NCI-H748 treated with DMSO at 0.1 percent for 48 hours (cell line): ENCODE results near the gene CCNJL.
A peak's percentile ranks its signal among the peaks of the same experiment; 100 is the strongest.
"Not testable (repeated sequence)": the region's sequence is repeated elsewhere in the genome, so short reads cannot be mapped to it uniquely, and the experiment has no call there.

Experiments used
- DNase-seq: peaks from one replicate; lab custom pipeline; 2025; lab: John Stamatoyannopoulos, UW

The CCNJL gene, protein sequence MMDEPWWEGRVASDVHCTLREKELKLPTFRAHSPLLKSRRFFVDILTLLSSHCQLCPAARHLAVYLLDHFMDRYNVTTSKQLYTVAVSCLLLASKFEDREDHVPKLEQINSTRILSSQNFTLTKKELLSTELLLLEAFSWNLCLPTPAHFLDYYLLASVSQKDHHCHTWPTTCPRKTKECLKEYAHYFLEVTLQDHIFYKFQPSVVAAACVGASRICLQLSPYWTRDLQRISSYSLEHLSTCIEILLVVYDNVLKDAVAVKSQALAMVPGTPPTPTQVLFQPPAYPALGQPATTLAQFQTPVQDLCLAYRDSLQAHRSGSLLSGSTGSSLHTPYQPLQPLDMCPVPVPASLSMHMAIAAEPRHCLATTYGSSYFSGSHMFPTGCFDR

DNA sequence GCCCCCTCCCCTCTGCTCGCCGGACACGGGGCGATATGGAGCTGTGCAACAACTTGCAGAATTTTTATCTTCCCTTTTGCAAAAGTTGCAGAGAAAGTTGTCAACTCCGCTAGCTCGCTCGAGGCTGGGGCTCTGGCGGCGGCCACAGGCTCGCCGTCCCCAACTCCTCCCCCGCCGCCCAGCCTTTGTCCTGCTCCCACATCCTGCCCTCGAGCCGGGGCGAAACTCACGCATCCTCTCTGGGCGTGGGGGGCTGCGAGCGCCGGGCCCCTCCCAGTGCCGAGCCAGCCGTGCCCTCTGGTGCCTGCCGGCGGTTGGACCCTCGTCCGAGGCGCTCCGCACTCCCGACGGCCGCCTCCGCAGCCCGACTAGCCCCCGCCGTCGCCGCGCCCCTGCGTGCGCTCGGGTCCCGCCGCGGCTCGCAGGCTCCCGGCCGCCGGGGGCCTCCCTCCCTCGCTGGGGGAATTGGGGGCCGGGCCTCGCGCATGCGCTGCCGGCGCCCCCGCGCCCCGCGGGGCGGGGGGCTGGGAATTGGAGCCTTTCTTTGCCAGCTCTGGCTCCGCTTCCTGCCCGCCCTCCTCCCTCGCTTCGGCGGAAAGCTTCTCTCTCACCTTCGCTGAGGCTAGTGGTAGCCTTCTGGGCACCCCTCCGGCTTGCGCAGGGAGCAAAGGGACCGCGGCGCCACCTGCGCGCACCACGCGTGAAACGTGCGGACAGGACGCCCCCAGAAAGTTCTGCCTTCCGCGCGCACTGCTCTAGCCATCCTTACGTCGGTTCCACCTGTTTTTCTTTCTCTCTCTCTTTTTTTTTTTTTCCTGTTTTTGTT lies at the start of gene CCNJL:
Gene CCNJL (minus strand): TSS at position 431 of the 826 bp plus-strand sequence. CDS start 641 bp downstream, outside the sequence.
- DNase-seq, result peak; percentile 56

DNA sequence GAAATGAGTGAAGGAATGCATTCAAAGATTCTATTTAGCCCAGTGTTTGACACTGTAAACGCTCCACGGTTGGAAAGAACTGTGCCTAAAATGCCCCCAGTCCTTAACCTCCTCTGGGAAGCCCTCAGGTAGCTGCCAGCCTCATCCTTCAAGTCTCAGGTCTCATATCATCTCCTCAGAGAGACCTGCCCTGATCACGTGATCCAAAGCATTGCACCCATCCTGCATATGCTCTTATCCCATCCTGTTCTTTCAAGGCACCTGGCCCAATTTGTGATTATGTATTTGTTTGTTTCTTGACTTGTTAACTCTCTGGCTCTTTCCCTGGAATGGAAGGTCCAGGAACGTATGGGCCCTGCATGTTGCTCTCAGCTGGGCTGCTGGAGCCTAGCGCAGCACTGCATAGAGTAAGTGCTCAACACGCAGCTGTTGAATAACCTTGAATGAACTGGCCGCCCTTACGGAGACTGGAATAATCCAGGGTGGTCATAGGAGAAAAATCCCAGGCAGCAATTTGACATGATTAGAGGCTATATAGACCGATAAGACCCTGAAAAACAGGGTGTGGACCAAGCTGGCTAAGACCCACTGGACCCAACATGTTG lies 49.4 kb upstream of the CCNJL start:
- DNase-seq, result no peak

- no peak for DNase-seq
Measured at GRCh38 chr5:160360310-160360709, 47.9 kb upstream of the CCNJL start.

DNA sequence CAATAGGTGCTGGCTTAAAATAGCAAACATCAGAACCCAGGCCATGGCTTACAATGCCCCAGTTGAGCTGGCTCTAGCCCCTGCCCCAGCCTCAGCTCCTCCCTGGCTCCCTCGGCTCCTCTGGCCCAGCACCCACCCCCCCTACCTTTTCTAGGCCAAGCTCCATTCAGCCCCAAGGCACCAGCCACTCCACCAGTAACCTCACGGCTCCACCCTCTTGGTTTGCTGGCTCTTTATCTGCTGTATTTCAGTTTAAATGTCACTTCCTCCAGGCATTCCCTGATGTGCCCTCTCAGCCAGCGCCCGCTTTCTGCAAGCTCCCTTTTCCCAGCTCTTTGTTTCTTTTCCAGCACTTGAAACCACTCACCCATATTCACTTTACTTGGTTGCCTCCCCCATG lies 47.5 kb upstream of the CCNJL start:
- no peak for DNase-seq

- DNase-seq, result no peak
Measured at GRCh38 chr5:160359242-160359641, 46.9 kb upstream of the CCNJL start.

GRCh38 chr5:160357861-160358411 lies 45.6 kb upstream of the CCNJL start:
- DNase-seq, result no peak

- DNase-seq, result no peak
Measured at GRCh38 chr5:160357394-160357793, 45.0 kb upstream of the CCNJL start.

GRCh38 chr5:160356550-160357347 lies 44.4 kb upstream of the CCNJL start:
- no peak for DNase-seq

DNA sequence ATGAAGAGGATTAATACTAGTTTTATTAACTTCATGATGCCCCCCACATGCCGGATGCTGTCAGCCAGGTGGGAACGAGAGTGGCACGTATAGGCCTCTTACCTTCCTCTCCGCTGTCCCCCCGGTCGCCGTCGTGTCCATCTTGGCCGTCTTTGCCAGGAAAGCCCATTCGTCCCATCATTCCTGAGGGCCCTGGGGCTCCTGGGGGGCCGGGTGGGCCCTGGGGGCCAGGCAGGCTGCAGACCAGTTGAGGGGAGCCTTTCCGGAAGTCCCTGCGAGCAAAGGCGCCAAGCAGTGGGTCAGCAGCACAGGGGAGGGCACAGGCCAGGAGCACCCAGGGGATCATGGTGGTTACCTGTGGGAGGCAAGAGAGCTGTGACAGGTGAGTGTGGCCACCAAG lies 42.3 kb upstream of the CCNJL start:
- DNase-seq, result no peak

DNA sequence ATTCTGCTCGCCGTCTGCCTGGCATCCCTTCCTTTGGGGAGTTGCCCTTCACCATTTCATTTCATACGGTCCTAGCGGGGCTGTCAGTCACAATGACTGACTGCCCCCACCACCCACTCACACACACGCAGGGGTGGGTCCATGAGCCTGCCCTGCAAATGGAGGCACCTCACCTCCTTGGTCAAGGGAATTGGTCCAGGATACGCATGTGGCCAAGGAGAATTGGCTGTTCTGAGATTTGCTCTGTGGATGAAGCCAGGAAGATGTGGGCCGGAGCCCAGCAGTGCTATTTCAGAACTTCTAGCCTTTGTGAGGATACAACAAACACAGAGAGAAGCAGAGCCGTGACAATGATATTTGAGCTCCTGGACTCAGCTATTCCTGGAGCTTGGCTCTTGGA lies 41.0 kb upstream of the CCNJL start:
- DNase-seq, result no peak

DNA sequence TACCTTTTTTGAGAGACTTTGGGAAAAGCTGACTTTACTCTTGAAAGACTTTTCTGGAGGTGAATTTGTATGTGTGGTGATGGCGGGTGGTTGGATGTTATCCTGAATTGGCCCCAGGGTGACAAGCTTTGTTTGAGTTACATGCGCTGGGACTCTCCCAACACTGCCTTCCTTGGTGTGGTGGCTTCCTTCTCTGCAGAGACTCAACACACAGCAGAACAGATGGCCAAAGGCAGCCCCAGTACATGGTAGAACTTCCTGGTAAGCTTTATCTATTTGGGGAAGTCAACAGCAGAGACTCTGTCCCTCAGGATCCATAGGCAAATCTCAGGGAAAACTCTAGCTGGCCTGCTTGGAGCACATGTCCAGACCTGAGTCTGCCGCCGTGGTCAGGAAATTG lies 39.9 kb upstream of the CCNJL start:
- DNase-seq, result no peak

DNA sequence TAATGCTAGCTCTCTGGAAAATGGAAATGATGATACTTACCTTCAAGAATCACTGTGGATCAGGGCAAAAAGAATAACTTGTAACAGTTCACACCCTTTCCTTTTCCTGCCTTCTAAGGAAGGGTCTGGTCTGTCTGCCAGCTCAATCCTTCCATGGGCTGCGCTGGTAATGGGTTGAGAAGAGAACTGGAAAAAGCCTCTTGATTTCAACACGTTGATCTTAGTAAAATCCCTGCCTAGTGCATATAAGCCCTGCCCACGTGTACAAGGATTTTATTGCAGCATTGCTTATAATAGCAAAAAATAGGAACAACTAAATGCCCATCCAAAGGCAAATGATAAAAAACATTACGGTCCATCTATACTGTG lies 37.6 kb upstream of the CCNJL start:
- no peak for DNase-seq

DNA sequence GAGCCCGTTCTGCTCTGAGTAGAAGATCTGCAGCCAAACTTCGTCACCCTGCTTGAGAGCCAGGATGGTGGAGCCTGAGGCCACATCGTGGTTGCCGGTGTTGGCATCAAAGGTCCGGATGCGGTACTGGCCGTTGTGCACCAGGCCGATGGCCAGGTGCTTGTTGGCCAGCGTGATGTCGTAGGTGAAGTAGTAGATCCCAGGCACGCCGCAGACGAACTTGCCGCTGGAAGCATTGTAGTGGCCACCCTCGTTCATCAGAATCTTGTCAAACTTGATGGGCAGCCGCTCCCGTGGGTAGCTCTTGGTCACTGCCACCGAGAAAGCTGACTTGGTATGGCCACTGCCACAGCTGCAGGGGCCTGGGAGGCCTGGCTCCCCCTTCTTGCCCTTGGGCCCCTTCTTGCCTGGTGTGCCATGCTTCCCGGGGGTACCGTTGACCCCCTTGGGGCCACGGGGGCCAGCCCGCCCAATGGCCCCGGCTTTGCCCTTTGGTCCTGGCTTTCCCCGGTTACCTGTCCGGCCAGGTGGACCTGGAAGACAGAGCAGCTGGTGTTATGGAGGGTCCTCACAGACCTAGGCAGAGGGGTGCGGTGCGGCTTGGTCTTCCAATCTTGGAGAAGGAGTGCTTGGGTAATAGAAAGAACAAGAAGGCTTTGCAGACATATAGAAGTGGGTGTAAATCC lies 37.0 kb upstream of the CCNJL start:
- DNase-seq, result no peak

DNA sequence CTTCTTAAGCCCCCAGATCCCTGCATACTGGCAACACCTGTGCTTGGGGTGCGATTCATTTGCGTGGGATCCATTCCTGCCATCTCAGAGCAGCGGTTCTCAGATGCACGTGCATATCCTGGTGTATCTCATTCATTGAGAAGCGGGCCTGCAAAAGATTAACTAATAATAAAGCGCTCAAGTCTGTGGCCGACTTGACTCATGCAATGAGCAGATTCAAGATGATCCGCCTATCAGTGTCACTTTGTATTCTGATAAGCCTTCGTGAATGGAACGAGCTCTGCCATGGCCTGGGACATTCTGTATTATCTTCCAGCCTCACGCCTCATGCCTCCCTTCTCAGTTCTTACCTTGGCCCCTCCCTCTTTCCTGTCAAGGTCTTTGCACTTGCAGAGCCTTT lies 35.7 kb upstream of the CCNJL start:
- no peak for DNase-seq

GRCh38 chr5:160347448-160347847 lies 35.1 kb upstream of the CCNJL start:
- DNase-seq, result no peak

DNA sequence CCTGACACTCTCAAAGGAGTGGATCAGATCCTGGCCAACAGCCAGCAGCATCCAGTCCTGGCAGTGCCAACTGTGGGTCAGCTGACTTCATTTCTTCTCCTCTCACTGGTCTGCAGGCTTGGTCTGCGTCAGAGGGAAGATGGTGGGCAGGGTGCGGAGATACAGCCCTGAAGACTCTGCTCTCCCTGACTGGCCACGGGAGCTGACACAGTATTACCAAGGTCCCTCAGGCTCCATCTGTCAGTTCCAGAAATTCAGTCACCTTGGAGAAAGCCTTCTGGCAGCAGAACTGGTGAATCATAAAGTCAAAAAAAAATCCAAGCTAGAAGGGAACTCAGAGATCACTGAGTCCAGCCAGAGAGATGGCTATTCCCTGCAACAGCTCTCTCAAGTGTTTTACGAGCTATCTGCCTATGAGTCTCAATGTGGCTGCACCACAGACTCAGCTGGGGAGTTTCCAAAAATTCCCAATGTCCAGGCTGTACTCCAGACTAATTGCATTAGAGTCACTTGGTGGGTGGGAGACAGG lies 30.1 kb upstream of the CCNJL start:
- no peak for DNase-seq

- no peak for DNase-seq
Measured at GRCh38 chr5:160341309-160341870, 29.0 kb upstream of the CCNJL start.

- DNase-seq, result not testable (repeated sequence)
Measured at GRCh38 chr5:160340513-160340912, 28.1 kb upstream of the CCNJL start.

DNA sequence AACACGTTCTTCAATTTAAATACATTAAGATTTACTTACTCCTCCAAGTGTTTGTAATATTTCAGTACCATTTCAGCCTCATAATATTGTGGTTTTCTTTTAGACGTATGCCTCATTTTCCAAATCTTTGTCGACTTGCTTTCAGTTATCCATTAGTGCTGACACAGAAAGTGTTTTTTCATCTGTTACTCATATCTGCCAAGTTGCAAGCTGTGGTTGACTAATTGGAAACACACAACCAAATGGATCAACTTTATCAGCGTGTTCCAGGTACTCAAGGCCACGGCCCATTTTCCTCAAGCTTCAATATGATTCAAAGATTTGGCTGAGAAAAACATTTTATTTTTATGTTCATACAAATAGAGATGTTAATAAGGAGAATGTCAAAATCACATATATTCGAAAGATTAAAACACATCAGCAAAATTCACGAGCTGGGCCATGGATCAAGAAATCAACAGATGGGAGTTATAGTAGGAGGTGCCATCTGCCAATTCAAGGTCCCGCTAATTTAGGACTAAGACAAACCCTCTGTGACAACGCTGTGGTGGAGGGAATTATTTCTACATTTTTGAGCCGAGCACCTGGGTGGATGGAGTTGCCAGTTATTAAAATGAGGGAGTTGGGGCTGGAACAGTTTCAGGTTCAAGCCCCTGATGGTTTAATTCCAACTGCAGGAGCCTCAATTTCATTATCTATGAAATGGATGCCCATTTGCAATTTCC lies 27.2 kb upstream of the CCNJL start:
- DNase-seq, result no peak

DNA sequence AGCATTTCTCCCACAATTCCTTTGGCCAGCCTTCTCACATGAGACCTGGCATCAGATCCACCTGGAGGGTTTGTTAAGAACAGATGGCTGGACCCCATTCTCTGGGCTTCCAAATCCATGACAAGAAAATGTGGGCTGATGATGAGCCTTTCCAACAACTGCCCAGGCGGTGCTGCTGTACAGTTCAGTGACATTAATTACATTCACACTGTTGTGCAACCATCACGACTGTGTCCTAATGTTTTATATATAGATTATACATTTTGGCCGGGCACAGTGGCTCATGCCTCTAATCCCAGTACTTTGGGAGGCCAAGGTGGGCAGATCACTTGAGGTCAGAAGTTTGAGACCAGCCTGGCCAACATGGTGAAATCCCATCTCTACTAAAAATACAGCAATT lies 22.4 kb upstream of the CCNJL start:
- DNase-seq, result not testable (repeated sequence)
